ENCODE results near the gene FAM89A.

Gene FAM89A

GRCh38 chr1:231072041-231072440, 32.0 kb upstream of the FAM89A start:
- Histone ChIP-seq H3K4me3 (ENCODE audit: insufficient read depth, low read depth, low read length) (no peak overlapping the region), H3K27me3 (ENCODE audit: control insufficient read depth, insufficient read depth, low read length, poor library complexity, severe bottlenecking) (no peaks in the 10 kb centered on the region), H3K9me3 (ENCODE audit: control insufficient read depth, low read length) (no peaks in the 10 kb centered on the region), H3K4me1 (ENCODE audit: control insufficient read depth, insufficient read depth, low read length) (peaks cover 3% of the 10 kb centered on the region), H3K36me3 (ENCODE audit: control insufficient read depth, insufficient read depth, low read length) (no peaks in the 10 kb centered on the region), H3K27ac (ENCODE audit: insufficient read depth, low read depth, low read length, poor library complexity, severe bottlenecking) (no peak overlapping the region)
- WGBS, 2 experiments: 95 to 96% methylated on average over 6 of the region's 6 CpGs

GRCh38 chr1:231070758-231071444, 30.8 kb upstream of the FAM89A start:
- 60 to 66% methylated on average over 8 of the region's 8 CpGs for WGBS, 2 experiments
- H3K9me3 ChIP-seq (ENCODE audit: control insufficient read depth, low read length): no peaks in the 10 kb centered on the region
- no peak overlapping the region for H3K4me3 ChIP-seq (ENCODE audit: insufficient read depth, low read depth, low read length)
- no peak overlapping the region for H3K27ac ChIP-seq (ENCODE audit: insufficient read depth, low read depth, low read length, poor library complexity, severe bottlenecking)
- peaks cover 3% of the 10 kb centered on the region for H3K4me1 ChIP-seq (ENCODE audit: control insufficient read depth, insufficient read depth, low read length)
- no peaks in the 10 kb centered on the region for H3K36me3 ChIP-seq (ENCODE audit: control insufficient read depth, insufficient read depth, low read length)
- H3K27me3 ChIP-seq (ENCODE audit: control insufficient read depth, insufficient read depth, low read length, poor library complexity, severe bottlenecking): no peaks in the 10 kb centered on the region

- 84 to 86% methylated on average over 8 of the region's 8 CpGs for WGBS, 2 experiments
- no peaks in the 10 kb centered on the region for H3K9me3 ChIP-seq (ENCODE audit: control insufficient read depth, low read length)
Observed at GRCh38 chr1:231069333-231069732, 29.3 kb upstream of the FAM89A start.

GRCh38 chr1:231068762-231069161, 28.7 kb upstream of the FAM89A start:
- no peaks in the 10 kb centered on the region for H3K27me3 ChIP-seq (ENCODE audit: control insufficient read depth, insufficient read depth, low read length, poor library complexity, severe bottlenecking)
- H3K4me1 ChIP-seq (ENCODE audit: control insufficient read depth, insufficient read depth, low read length): peaks cover 3% of the 10 kb centered on the region
- no peaks in the 10 kb centered on the region for H3K9me3 ChIP-seq (ENCODE audit: control insufficient read depth, low read length)
- no peak overlapping the region for H3K27ac ChIP-seq (ENCODE audit: insufficient read depth, low read depth, low read length, poor library complexity, severe bottlenecking)
- no peak overlapping the region for H3K4me3 ChIP-seq (ENCODE audit: insufficient read depth, low read depth, low read length)
- 85 to 94% methylated on average over 3 to 4 of the region's 4 CpGs for WGBS, 2 experiments
- H3K36me3 ChIP-seq (ENCODE audit: control insufficient read depth, insufficient read depth, low read length): no peaks in the 10 kb centered on the region

More at GRCh38 chr1:231069333-231069732, 29.3 kb upstream of the FAM89A start:
- Histone ChIP-seq H3K4me1 (ENCODE audit: control insufficient read depth, insufficient read depth, low read length) (peaks cover 3% of the 10 kb centered on the region), H3K27me3 (ENCODE audit: control insufficient read depth, insufficient read depth, low read length, poor library complexity, severe bottlenecking) (no peaks in the 10 kb centered on the region), H3K36me3 (ENCODE audit: control insufficient read depth, insufficient read depth, low read length) (no peaks in the 10 kb centered on the region), H3K4me3 (ENCODE audit: insufficient read depth, low read depth, low read length) (no peak overlapping the region), H3K27ac (ENCODE audit: insufficient read depth, low read depth, low read length, poor library complexity, severe bottlenecking) (no peak overlapping the region)

GRCh38 chr1:231065510-231066241, 25.6 kb upstream of the FAM89A start:
- WGBS, 2 experiments: 89% methylated on average over 10 to 11 of the region's 11 CpGs
- H3K4me3 ChIP-seq (ENCODE audit: insufficient read depth, low read depth, low read length): no peak overlapping the region

GRCh38 chr1:231064418-231064817, 24.4 kb upstream of the FAM89A start:
- WGBS, 2 experiments: 88 to 91% methylated on average over 3 of the region's 3 CpGs
- H3K4me3 ChIP-seq (ENCODE audit: insufficient read depth, low read depth, low read length): no peak overlapping the region
- no peak overlapping the region for H3K27ac ChIP-seq (ENCODE audit: insufficient read depth, low read depth, low read length, poor library complexity, severe bottlenecking)
- H3K27me3 ChIP-seq (ENCODE audit: control insufficient read depth, insufficient read depth, low read length, poor library complexity, severe bottlenecking): no peaks in the 10 kb centered on the region
- H3K9me3 ChIP-seq (ENCODE audit: control insufficient read depth, low read length): no peaks in the 10 kb centered on the region
- H3K36me3 ChIP-seq (ENCODE audit: control insufficient read depth, insufficient read depth, low read length): no peaks in the 10 kb centered on the region
- H3K4me1 ChIP-seq (ENCODE audit: control insufficient read depth, insufficient read depth, low read length): no peaks in the 10 kb centered on the region

More at GRCh38 chr1:231065510-231066241, 25.6 kb upstream of the FAM89A start:
- no peak overlapping the region for H3K27ac ChIP-seq (ENCODE audit: insufficient read depth, low read depth, low read length, poor library complexity, severe bottlenecking)
- no peaks in the 10 kb centered on the region for H3K4me1 ChIP-seq (ENCODE audit: control insufficient read depth, insufficient read depth, low read length)
- no peaks in the 10 kb centered on the region for H3K9me3 ChIP-seq (ENCODE audit: control insufficient read depth, low read length)
- no peaks in the 10 kb centered on the region for H3K27me3 ChIP-seq (ENCODE audit: control insufficient read depth, insufficient read depth, low read length, poor library complexity, severe bottlenecking)
- H3K36me3 ChIP-seq (ENCODE audit: control insufficient read depth, insufficient read depth, low read length): no peaks in the 10 kb centered on the region

- H3K27me3 ChIP-seq (ENCODE audit: control insufficient read depth, insufficient read depth, low read length, poor library complexity, severe bottlenecking): no peaks in the 10 kb centered on the region
- H3K9me3 ChIP-seq (ENCODE audit: control insufficient read depth, low read length): no peaks in the 10 kb centered on the region
- H3K4me1 ChIP-seq (ENCODE audit: control insufficient read depth, insufficient read depth, low read length): no peaks in the 10 kb centered on the region
- 90 to 91% methylated on average over 6 of the region's 6 CpGs for WGBS, 2 experiments
- no peak overlapping the region for H3K4me3 ChIP-seq (ENCODE audit: insufficient read depth, low read depth, low read length)
- H3K27ac ChIP-seq (ENCODE audit: insufficient read depth, low read depth, low read length, poor library complexity, severe bottlenecking): no peak overlapping the region
- H3K36me3 ChIP-seq (ENCODE audit: control insufficient read depth, insufficient read depth, low read length): no peaks in the 10 kb centered on the region
Observed at GRCh38 chr1:231063331-231063730, 23.3 kb upstream of the FAM89A start.

- no peaks in the 10 kb centered on the region for H3K27me3 ChIP-seq (ENCODE audit: control insufficient read depth, insufficient read depth, low read length, poor library complexity, severe bottlenecking)
- no peaks in the 10 kb centered on the region for H3K9me3 ChIP-seq (ENCODE audit: control insufficient read depth, low read length)
- WGBS, 2 experiments: 89 to 92% methylated on average over 11 of the region's 11 CpGs
- no peak overlapping the region for H3K27ac ChIP-seq (ENCODE audit: insufficient read depth, low read depth, low read length, poor library complexity, severe bottlenecking)
- no peaks in the 10 kb centered on the region for H3K36me3 ChIP-seq (ENCODE audit: control insufficient read depth, insufficient read depth, low read length)
- no peaks in the 10 kb centered on the region for H3K4me1 ChIP-seq (ENCODE audit: control insufficient read depth, insufficient read depth, low read length)
- H3K4me3 ChIP-seq (ENCODE audit: insufficient read depth, low read depth, low read length): no peak overlapping the region
Observed at GRCh38 chr1:231062500-231063270, 22.6 kb upstream of the FAM89A start.

- H3K36me3 ChIP-seq (ENCODE audit: control insufficient read depth, insufficient read depth, low read length): no peaks in the 10 kb centered on the region
- H3K4me1 ChIP-seq (ENCODE audit: control insufficient read depth, insufficient read depth, low read length): no peaks in the 10 kb centered on the region
- no peaks in the 10 kb centered on the region for H3K27me3 ChIP-seq (ENCODE audit: control insufficient read depth, insufficient read depth, low read length, poor library complexity, severe bottlenecking)
- no peak overlapping the region for H3K27ac ChIP-seq (ENCODE audit: insufficient read depth, low read depth, low read length, poor library complexity, severe bottlenecking)
- H3K4me3 ChIP-seq (ENCODE audit: insufficient read depth, low read depth, low read length): no peak overlapping the region
- H3K9me3 ChIP-seq (ENCODE audit: control insufficient read depth, low read length): no peaks in the 10 kb centered on the region
- 93 to 96% methylated on average over 1 of the region's 1 CpG for WGBS, 2 experiments
Observed at GRCh38 chr1:231059566-231060193, 19.6 kb upstream of the FAM89A start.
